Epithelial cell of prostate (primary cell): Measurements from ENCODE around the gene HOXD12.
A peak's percentile ranks its signal among the peaks of the same experiment; 100 is the strongest.

Experiments
- DNase-seq: peaks from one replicate; pipeline ENCODE4 v3.0.0-alpha.2; 2011; ENCODE audit warnings: low read depth, low spot score
- H3K27ac ChIP-seq: fragments of 450-650 bp; 2 replicates; pipeline ENCODE4 v1.5.1; 2017; ENCODE audit warnings: mild to moderate bottlenecking

HOXD12 gene

DNA sequence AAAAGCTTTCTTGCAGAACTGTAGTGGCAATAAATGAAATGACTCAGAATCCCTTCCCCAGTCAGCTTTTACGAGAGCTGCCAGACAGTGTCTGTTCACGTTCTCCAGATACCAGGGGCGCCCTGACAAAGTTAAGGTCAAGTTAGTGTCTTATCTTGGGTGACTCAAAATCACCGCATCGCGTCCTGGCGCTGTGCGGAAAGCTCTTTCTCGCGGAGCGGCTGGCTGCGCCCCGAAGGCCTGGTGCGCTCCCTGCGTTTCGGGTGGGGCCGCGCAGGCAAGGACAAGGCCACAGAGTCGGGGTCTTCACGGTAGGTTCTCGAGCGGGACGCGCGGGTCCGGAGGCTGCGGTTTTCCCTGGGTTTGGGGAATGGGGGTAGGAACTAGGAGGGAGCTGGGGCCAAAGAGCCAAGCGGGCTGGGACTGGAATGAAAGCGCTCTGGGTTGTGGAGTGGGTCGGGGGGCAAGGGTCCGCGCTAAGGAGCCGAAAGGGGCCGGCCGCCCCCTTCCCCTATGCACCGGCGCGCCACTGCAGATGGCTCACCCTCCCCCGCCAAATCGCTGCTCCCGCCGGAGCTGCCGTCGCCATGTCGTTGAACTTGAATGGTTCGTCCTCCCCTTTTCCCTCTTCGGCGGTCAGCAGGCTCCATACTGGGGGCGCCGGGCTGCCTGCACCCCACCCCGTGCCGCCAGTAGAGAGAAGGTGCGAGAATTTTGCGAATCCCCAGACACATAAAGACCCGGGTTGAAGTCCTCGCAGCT, 4.9 kb downstream of the HOXD12 start:
- DNase-seq = no peak
- peak overlapping the region; percentile 98 for H3K27ac ChIP-seq

DNA sequence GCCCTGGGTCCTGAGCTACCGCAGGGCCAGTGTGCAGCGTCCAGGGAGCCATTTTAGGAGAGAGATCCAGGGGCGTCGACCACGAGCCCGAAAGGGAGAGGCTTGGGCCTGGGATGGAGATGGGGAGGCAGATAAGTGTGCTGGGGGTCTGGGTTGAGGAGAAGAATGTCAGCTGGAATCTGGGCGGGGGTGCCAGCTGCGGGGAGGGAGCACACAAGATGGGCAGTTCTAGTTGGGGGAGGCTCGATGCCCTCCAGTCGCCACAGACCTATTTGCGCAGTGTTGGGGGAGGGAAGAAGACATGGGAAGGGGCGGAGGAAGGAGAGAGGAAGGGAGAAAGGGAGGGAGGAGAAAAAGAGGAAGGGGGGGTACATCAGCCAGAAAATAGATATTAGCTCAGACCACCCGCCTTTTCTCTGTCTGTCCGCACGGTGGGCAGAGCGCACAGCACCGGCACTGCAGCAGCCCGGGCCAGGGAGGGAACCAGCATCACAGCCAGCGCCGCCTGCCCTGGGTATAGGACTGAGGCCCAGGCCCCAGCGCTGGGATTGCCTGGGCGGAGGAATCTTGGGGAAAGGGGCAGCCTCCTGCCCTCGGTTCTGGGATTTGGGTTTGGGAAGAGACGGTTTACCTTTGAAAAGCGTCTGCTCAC, 5.6 kb downstream of the HOXD12 start:
- peak overlapping the region; percentile 98 for H3K27ac ChIP-seq
- DNase-seq = no peak

DNA sequence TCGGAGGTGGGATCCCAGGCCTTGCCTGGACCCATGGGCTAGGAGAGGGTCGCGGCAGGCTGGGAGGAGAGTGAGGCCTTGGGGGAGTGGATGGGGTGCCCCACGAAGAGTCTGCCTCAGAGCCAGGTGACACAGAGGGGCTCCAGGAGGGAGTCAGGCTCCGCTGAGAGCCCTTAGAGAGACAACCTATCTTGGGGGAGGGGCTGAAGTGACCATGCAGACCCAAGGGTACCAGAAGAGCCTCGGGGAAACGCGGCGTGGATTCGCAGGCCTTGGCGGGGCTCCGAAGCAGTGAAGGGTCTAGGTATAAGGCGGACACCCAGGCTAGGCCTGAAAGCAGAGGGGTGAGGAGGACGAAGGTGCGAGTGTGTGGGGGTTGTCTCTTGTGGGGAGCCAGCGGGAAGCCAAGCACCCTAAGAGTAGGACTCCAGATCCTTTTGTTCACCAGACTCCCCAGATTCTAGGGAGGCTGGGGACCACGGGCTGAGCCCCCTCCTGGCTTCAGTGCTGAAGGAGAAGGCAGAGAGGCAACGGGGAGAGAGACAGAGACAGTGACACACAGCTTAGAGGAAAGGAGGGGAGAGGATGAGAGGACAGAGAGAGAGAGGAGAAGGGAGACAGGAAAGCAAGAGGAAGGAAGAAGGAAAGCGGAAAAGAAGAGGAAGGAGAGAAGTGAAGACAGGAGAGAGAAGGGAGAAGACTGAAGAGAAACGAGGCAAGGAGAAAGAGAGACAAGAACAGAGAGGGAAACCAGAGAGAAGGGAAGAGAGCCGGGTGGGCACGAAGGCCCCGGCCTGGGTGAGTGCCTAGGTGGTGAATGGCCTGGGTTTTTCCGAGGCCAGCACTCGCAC, 6.4 kb downstream of the HOXD12 start:
- DNase-seq = no peak
- H3K27ac ChIP-seq = peak overlapping the region; percentile 98

DNA sequence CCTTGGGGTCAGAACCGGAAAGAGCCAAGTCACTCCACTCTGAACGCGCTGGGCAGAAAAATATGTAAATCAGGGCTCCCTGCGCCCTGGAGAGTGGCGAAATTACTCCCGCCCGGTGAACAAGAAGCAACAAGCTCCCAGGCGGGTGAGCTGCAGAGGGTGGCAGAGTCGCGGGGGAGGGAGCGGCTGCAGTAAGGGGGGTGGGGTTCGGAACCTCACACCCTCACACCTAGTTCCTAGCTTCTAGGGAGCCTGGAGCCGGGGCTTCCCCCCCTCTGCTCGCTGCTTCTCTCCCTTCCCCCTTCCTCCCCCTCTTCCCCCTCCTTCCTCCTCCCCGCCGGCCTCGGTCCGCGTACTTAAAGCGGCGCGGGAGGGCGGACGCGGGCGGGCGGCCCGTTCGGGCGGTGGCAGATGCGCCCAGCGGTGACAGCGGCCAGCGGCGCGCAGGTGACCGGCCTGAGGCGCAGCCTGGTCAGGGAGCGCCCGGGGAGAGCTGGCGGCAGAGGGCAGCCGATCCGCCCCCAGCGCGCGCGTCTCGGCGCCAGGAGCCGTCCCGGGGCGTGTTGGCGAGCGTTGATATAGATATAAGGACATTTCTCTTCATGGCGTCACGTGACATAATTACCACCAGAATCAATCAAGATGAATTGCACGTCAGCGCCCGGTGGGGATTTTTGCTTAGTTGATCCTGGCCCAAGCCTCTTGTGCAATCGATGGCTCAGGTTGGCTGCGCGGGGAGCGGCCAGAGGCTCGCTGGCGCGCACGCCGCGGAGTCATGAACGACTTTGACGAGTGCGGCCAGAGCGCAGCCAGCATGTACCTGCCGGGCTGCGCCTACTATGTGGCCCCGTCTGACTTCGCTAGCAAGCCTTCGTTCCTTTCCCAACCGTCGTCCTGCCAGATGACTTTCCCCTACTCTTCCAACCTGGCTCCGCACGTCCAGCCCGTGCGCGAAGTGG, 7.3 kb downstream of the HOXD12 start, which contains the start of gene HOXD11:
Gene HOXD11, plus strand, starts transcription at position 700 of the 959 bp plus-strand sequence. Its CDS starts 76 bp downstream, at position 776.
- H3K27ac ChIP-seq = peak within 1 kb of the TSS; percentile 98
- peak; percentile 78 for DNase-seq

DNA sequence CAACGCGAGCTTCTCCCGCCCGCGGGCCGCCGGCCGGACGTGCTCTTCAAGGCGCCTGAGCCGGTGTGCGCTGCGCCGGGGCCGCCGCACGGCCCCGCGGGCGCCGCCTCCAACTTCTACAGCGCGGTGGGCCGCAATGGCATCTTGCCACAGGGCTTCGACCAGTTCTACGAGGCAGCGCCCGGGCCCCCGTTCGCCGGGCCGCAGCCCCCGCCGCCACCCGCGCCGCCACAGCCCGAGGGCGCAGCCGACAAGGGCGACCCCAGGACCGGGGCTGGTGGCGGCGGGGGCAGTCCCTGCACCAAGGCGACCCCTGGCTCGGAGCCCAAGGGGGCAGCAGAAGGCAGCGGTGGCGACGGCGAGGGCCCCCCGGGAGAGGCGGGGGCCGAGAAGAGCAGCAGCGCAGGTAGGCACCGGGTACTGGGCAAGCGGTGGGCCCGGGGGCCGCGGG, 8.2 kb downstream of the HOXD12 start:
- H3K27ac ChIP-seq = peak overlapping the region; percentile 98
- no peak for DNase-seq

DNA sequence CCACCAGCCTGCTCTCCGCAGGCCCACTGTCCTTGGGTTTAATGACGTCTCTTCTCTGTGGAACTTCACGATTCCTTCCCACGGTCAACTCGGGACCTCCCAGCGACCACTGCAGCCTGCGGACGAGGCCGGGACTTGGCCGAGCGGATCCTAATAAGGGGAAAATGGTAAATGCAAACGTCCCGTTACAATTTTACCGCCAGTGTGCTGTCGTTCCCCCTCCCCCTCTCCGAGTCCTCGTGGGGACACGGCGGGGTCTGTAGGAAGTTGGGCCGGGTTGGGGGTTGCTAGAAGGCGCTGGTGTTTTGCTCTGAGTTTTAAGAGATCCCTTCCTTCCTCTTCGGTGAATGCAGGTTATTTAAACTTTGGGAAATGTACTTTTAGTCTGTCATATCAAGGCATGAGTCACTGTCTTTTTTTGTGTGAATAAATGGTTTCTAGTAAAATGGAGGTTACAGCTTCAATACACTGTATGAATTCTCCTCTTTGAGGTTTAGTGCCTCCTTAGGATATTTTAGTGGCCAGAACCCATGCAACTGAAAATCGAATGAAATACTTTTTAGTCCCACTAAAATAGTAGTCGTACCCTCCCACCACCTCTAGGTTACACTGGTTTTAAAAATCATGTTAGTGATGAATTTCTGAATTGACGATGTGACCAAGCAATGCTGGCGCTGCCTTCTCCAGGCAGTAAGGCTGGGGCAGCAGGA, 9.8 kb downstream of the HOXD12 start:
- DNase-seq = no peak

DNA sequence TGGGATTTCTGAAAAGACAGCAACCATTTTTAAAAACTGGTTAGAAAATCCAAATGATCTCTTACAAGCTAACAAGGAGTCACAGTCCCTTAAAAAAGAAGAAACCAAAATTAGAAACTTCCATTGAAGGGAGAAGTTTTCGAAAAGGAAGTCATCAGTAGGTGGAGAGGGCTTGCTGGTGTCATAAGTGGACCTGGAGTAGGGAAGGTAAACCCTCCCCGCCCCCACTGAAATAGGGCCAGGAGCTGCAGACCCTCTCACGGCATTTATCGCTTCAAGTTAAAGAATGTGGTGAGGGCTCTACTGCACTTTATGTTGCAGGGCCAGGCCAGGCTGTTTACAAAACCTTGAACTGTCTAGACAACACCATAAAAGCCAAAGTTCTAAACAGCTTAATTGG, 10.4 kb downstream of the HOXD12 start:
- H3K27ac ChIP-seq = peak overlapping the region; percentile 98
- no peak for DNase-seq

More for the DNA sequence above, 9.8 kb downstream of the HOXD12 start:
- H3K27ac ChIP-seq = peak overlapping the region; percentile 98

DNA sequence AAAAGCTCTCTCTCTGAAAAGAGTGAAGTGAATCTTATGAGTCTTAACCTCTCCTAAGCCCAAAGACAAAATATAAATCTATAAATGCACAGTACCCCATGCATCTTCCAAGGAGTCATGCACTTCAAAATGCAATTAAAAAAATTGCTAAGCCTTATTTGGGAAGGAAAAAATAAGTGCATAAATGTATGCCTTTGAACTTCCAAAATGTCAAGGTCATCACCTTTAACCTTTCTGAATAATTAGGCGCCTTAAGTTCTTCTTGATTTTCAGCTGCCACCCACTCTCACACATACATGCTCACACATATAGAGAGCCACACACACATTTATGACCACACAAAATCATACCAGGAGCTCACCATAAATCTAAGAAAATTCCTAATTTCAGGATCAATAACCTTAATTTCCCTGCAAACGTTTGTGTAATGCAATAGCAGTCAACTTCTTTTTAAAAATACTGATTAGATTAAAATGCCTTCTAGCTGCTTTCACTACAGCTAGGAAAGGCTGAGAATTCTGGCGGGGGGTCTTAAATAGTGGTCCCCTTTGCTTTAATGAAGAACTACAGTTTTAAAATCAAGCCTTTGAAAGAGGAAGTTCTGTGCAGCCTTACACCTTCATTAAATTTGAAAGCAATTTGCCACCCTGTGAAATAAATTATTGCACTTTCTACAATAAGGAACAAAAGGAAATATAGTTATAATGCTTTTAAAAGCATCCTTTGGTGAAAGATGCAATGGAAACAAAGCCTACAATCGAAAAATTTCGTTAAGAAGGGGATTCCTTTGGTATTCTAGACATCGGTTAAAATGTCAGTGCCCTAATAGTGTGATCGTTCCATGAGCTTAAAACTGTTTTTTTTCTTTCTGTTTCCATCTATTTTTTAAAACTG, 11.1 kb downstream of the HOXD12 start:
- no peak overlapping the region for H3K27ac ChIP-seq
- no peak for DNase-seq

DNA sequence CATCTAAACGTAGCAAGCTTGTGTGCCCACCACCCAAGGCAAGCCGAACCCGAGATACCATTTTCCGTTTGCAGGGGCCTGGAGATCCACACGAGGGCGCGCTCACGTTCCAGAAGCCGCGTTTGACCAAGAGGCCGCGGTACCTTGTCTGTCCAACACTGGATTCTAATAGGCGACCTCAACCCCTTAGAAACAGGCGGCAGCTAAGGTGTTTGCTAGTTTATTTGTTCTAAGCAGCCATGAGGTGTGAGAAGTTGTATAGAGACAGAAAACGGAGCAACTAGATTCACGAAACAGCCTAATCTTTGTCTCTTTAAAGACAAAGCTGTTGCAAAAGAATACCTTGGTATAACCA, 11.7 kb downstream of the HOXD12 start:
- no peak overlapping the region for H3K27ac ChIP-seq
- DNase-seq = no peak

DNA sequence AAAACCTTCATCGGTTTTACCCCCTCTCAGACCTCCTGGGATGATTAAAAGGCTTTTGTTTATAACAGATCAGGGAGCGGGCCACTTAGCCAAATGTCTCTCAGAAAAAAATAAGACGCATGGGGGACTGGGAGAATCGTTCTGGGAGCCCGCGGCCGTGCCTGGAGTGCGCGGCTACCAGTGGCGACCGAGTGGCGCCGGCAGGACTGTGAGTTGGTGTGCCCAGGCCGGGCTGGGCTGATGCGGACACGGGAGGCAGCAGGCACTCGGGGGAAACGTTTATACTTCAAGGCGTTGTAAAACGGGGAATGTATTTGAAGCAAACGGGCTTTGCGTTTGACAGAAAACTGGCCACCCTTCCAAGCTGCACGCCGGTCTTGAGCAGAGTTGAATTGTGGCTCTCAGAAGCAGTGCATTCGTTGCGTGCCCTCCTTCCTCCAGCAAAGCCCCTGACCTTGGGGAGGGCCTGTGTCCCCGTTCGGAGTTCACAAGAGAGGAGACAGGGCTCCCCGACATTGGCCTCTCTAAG, 12.3 kb downstream of the HOXD12 start:
- no peak for DNase-seq
- no peak overlapping the region for H3K27ac ChIP-seq

DNA sequence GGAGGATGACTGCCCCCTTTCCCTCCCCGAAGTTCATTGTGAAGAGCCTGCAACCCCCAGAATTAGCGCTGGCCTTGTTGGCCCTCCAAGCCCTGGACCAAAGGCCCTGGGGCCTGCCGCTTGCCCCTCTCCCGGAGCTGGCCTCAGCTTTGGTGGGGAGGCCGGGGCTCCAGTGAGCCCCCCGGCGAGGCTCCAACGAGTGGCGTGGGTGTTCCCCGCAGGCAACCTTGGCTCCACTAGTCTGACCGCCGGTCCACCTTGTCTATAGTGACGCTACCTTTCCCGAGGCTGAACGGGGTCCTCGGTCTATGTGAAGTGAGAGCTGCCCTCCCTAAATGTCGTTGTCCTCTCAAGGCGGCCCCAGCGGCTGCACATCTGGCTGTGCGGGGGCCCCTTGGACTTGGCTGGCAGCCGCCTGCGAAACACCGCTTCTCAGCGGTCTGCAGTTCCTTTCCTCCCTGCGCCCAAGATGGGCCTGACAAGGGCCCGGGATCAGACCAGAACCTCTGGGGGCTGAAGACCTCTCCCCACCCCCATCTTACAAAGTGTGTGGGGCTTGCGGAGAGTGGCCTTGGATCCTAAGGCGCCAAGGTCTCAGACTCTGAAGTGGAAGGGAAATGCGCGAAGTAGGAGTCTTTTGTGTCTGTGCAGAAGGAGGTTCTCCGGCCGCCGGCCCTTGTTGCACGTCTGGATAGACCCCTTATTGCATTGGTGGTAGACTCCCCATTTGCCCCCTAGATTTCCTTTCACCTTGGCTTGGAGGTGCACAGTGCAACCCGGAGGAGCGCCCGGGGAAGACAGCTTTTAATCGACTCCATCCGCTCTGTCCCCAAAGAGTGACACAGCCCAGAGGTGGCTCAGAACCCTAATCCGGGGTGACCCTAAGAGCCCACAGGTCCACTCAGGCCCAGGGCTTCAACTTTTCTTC, 13.0 kb downstream of the HOXD12 start:
- DNase-seq = no peak
- no peak overlapping the region for H3K27ac ChIP-seq

DNA sequence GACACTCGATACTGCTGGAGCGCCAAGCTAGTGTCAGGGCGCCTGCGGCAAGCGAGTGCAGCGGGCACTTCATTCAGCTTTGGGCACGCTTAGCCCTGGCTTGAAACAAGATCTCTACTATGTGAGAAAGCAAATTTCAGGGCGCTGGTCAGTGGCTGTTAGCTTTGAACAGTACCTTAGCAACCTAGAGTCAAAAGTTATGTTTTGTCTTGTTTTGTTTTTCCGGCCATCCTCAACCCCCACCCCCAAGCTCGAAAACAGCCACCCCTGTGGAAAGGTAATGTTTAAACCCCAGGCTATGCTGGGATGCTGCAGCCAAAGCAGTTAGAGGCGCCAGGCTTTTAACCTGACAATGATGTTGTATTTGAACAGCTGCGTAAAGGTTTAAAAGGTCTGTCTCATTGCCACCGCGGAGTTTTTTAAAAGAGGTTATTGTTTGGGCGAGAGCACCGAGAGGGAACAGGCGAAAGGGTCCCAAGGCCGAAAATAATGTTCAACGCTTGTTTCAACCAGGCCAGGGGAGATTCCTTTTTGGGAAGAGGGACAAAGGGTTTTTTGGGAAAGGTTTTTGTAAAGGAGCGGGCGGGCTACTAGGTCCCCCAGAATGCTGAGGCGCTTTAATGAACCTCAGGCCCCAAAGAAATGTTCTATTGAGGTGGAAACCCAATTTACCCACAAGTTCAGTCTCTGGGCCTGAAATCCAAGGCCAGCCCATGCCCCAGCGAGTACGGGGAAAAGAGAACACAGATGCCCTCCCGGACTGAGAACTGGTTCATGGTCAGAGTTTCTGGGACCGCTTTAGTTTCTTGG, 14.7 kb downstream of the HOXD12 start:
- no peak for DNase-seq
- peak overlapping the region; percentile 54 for H3K27ac ChIP-seq

DNA sequence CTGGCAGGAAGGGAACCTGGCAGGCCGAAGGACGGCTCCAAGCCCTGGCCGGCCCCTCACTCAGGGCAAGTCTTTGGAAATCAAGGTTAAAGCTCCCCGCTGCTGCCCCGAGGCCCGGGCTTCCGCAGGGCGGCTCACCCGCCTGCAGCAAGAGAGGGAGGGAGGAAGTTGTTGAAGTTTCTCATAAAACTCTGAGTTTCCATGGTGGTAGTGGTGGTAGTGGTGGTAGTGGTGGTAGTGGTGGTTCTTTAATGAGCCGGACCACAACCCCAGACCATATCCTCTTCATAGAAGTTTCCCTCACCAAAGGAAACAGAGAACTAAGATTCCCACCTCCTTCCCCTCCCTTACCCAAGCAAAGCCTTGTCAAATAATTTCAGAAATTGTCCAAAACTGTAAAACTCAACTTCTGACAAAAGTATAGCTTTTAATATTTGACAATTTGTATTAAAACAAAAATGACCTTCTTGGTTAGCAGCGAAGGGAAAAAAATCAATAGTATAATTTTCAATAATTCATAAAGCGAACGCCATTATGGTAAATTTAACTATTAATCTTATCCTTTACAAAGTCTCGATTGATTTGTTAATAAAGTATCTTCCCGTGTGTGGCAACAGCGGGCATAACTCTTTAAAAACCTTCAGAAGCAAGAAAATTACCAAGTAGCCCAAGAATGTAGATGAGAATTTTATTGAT, 15.5 kb downstream of the HOXD12 start:
- no peak for DNase-seq

DNA sequence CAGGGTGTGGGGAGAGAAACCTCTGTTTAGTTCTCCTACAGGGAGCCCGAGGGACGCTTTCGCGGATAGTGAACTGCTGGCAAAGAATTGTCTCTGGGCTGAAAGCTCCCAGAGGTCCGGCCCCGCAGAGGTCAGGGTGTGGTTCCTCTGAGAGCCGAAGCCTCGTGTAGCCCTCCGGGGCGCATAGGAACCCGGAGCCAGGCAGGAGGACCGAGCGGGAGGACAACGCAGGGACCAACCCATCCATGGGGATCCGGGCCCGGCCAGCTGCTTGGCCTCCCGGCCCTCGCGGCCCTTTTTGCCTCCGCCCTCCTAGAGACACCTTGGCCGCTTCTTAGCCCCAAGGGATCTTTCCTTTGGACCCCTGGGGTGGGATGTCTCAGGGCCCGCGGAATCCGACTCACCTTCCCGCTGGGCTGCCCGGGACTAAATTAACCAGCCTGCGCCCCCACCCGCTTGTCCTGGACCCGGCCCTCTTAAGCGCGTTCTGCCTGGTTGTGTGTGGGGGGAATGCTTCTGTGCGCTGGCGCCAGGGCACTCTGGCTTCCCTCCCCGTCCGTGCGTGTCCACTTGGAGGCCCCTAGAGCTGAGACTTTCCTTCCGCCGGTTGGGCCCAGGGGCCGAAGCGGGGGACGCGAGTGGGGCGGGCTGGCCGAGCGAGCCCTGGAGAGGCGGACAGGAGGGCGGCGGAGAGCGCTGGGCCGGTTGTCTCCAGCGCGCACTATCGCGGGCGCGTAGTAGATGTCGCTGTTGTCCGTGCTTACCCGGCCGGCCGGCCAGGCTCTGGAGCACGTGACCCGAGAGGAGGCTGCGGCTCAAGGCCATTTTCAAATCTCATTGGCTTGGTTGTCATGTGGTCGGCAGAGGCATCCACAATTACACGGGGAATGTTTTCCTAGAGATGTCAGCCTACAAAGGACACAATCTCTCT, 16.6 kb downstream of the HOXD12 start, which contains the start of gene HOXD10:
Gene HOXD10, plus strand, starts transcription at position 896 of the 931 bp plus-strand sequence. CDS start 56 bp downstream, outside the sequence.
- DNase-seq = no peak
- peak within 1 kb of the TSS; percentile 54 for H3K27ac ChIP-seq

More for the DNA sequence above, 15.5 kb downstream of the HOXD12 start:
- peak overlapping the region; percentile 54 for H3K27ac ChIP-seq
